OCI-M2 (cell line): Measurements from ENCODE around the gene ISOC2.
"Not testable (repeated sequence)": the region's sequence is repeated elsewhere in the genome, so short reads cannot be mapped to it uniquely, and the experiment has no call there.

Experiments
- DNase-seq: peaks from one replicate; lab custom pipeline; 2025; ENCODE audit not compliant: unreplicated experiment; lab: John Stamatoyannopoulos, UW

The ISOC2 gene

GRCh38 chr19:55460670-55461258, 678 bp downstream of the ISOC2 start:
- DNase-seq: peak; percentile 36

GRCh38 chr19:55459950-55460657, 1.3 kb downstream of the ISOC2 start:
- no peak for DNase-seq

GRCh38 chr19:55459551-55459949, 1.9 kb downstream of the ISOC2 start:
- DNase-seq: no peak

GRCh38 chr19:55457683-55458457, 3.6 kb downstream of the ISOC2 start:
- DNase-seq: no peak

- DNase-seq: no peak
Measured at GRCh38 chr19:55456347-55456746, 5.1 kb downstream of the ISOC2 start.

- DNase-seq: no peak
Measured at GRCh38 chr19:55455576-55456235, 5.7 kb downstream of the ISOC2 start.

- DNase-seq: no peak
Measured at GRCh38 chr19:55454787-55455243, 6.6 kb downstream of the ISOC2 start.

GRCh38 chr19:55453511-55454260, 7.8 kb downstream of the ISOC2 start:
- DNase-seq: no peak

GRCh38 chr19:55452749-55453346, 8.6 kb downstream of the ISOC2 start:
- no peak for DNase-seq

- no peak for DNase-seq
Measured at GRCh38 chr19:55451965-55452748, 9.3 kb downstream of the ISOC2 start.

GRCh38 chr19:55451163-55451964, 10.1 kb downstream of the ISOC2 start:
- DNase-seq: no peak

- DNase-seq: no peak
Measured at GRCh38 chr19:55449469-55449868, 12.0 kb downstream of the ISOC2 start.

- DNase-seq: not testable (repeated sequence)
Measured at GRCh38 chr19:55448175-55448490, 13.3 kb downstream of the ISOC2 start.

GRCh38 chr19:55447421-55448174, 13.8 kb downstream of the ISOC2 start:
- no peak for DNase-seq

- DNase-seq: no peak
Measured at GRCh38 chr19:55446060-55446459, 15.4 kb downstream of the ISOC2 start.

- DNase-seq: no peak
Measured at GRCh38 chr19:55444646-55445045, 16.8 kb downstream of the ISOC2 start.

- no peak for DNase-seq
Measured at GRCh38 chr19:55443824-55444480, 17.5 kb downstream of the ISOC2 start.
